Measurements from ENCODE around the gene STPG2. TPM values are rescaled to one million over a fixed set of nuclear protein-coding genes. Genes with fewer than 3 reads are reported as not detected.

The STPG2 gene
- total RNA-seq, 6 experiments from 2014 or later, result not detected

GRCh38 chr4:97778174-97778573, 365.1 kb downstream of the STPG2 start:
- Mint-ChIP-seq H3K4me3 (no peak overlapping the region), H3K4me1 (ENCODE audit: low read depth) (no peaks in the 10 kb centered on the region), H3K36me3 (ENCODE audit: low read depth) (no peaks in the 10 kb centered on the region), H3K27me3 (ENCODE audit: insufficient read depth) (no peaks in the 10 kb centered on the region; the same call in 1 of the 2 replicates), H3K27ac (no peak overlapping the region), H3K9me3 (peaks cover 39% of the 10 kb centered on the region)
- TF ChIP-seq, protein P1, sequence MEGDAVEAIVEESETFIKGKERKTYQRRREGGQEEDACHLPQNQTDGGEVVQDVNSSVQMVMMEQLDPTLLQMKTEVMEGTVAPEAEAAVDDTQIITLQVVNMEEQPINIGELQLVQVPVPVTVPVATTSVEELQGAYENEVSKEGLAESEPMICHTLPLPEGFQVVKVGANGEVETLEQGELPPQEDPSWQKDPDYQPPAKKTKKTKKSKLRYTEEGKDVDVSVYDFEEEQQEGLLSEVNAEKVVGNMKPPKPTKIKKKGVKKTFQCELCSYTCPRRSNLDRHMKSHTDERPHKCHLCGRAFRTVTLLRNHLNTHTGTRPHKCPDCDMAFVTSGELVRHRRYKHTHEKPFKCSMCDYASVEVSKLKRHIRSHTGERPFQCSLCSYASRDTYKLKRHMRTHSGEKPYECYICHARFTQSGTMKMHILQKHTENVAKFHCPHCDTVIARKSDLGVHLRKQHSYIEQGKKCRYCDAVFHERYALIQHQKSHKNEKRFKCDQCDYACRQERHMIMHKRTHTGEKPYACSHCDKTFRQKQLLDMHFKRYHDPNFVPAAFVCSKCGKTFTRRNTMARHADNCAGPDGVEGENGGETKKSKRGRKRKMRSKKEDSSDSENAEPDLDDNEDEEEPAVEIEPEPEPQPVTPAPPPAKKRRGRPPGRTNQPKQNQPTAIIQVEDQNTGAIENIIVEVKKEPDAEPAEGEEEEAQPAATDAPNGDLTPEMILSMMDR (IDR thresholded peaks at IDR 0.05), result no peak
- DNase-seq, result no peak

- peaks cover 35% of the 10 kb centered on the region for H3K9me3 Mint-ChIP-seq
- no peak overlapping the region for H3K27ac Mint-ChIP-seq
- TF ChIP-seq, protein P1 (IDR thresholded peaks at IDR 0.05), result no peak
- H3K4me1 Mint-ChIP-seq (ENCODE audit: low read depth), result no peaks in the 10 kb centered on the region
- H3K36me3 Mint-ChIP-seq (ENCODE audit: low read depth), result no peaks in the 10 kb centered on the region
- no peaks in the 10 kb centered on the region; the same call in 1 of the 2 replicates for H3K27me3 Mint-ChIP-seq (ENCODE audit: insufficient read depth)
- H3K4me3 Mint-ChIP-seq, result no peak overlapping the region
- DNase-seq, result no peak
Measured at GRCh38 chr4:97774347-97774989, 368.8 kb downstream of the STPG2 start.

- no peak for DNase-seq
- no peak overlapping the region for H3K27ac Mint-ChIP-seq
- TF ChIP-seq, protein P1 (IDR thresholded peaks at IDR 0.05), result no peak
- no peak overlapping the region for H3K4me3 Mint-ChIP-seq
- peaks cover 43% of the 10 kb centered on the region for H3K9me3 Mint-ChIP-seq
- H3K36me3 Mint-ChIP-seq (ENCODE audit: low read depth), result no peaks in the 10 kb centered on the region
- no peaks in the 10 kb centered on the region for H3K4me1 Mint-ChIP-seq (ENCODE audit: low read depth)
- H3K27me3 Mint-ChIP-seq (ENCODE audit: insufficient read depth), result no peaks in the 10 kb centered on the region
Measured at GRCh38 chr4:97770222-97770621, 373.1 kb downstream of the STPG2 start.

GRCh38 chr4:97762115-97762512, 381.2 kb downstream of the STPG2 start:
- Mint-ChIP-seq H3K4me1 (ENCODE audit: low read depth) (no peaks in the 10 kb centered on the region), H3K9me3 (peaks cover 37% of the 10 kb centered on the region), H3K4me3 (no peak overlapping the region), H3K36me3 (ENCODE audit: low read depth) (no peaks in the 10 kb centered on the region), H3K27ac (no peak overlapping the region), H3K27me3 (ENCODE audit: insufficient read depth) (peaks cover 2% of the 10 kb centered on the region; the same call in 1 of the 2 replicates)
- TF ChIP-seq, protein P1 (IDR thresholded peaks at IDR 0.05), result no peak
- DNase-seq, result no peak

DNA sequence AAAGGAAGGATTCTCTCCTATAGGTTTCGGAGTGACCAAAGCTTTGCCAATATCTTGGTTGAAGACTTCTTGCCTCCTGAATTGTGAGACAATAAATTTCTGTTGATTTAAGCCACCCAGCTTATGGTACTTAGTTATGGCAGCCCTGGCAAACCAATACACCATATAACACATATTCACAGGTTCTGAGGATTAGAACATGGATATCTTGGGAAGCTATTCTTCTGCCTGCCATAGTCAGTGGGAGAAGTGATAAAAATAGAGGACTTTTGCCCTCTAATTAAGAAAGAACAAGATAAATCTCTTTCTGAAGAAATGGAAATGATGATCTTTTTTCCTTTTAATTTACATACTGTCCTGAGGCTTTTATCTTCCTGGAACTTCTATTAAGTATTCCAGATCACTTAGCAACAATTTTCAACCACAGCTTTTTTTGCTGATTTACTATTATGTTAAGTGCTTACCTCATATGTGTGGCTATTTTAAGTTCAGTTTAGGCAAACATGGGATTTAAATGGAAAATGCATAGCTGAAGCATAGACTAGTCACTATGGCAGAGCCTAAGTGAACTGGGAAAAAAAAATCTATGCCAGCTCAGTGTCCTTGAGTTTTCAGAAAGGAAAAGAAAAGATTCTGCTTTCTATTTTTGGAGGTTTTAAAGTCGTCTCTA, 381.7 kb downstream of the STPG2 start:
- no peak for DNase-seq
- Mint-ChIP-seq H3K36me3 (ENCODE audit: low read depth) (no peaks in the 10 kb centered on the region), H3K4me3 (no peak overlapping the region), H3K9me3 (peaks cover 42% of the 10 kb centered on the region), H3K4me1 (ENCODE audit: low read depth) (no peaks in the 10 kb centered on the region), H3K27me3 (ENCODE audit: insufficient read depth) (peaks cover 2% of the 10 kb centered on the region; the same call in 1 of the 2 replicates), H3K27ac (no peak overlapping the region)
- TF ChIP-seq, protein P1 (IDR thresholded peaks at IDR 0.05), result no peak

All from HFFc6 (cell line).